Hepatocyte (in vitro differentiated cells): ENCODE measurements around the gene MOG. TPM values are rescaled to one million over a fixed set of nuclear protein-coding genes. Genes with fewer than 3 reads are reported as not detected.

Source experiments
- DNase-seq: peaks from one replicate; pipeline ENCODE4 v3.0.0-alpha.2; 2016; ENCODE audit warnings: low spot score
- H2AFZ ChIP-seq: fragments of 200-600 bp; sonication (generic); 2 replicates; pipeline ENCODE4 v1.6.0; 2016; ENCODE audit warnings: antibody characterized with exemption, mild to moderate bottlenecking
- H3K27ac ChIP-seq: fragments of 200-600 bp; sonication (generic); 2 replicates; pipeline ENCODE4 v1.5.1; 2016; ENCODE audit warnings: mild to moderate bottlenecking
- H3K27me3 ChIP-seq: fragments of 200-600 bp; sonication (generic); 2 replicates; pipeline ENCODE4 v1.6.1; 2016
- H3K36me3 ChIP-seq: fragments of 200-600 bp; sonication (generic); replicated peaks from 2 replicates; pipeline ENCODE4 v1.5.1; 2016; ENCODE audit warnings: low read depth; ENCODE audit not compliant: insufficient read depth
- H3K4me1 ChIP-seq: fragments of 200-600 bp; sonication (generic); 2 replicates; pipeline ENCODE4 v1.5.1; 2016; ENCODE audit warnings: mild to moderate bottlenecking, moderate library complexity; ENCODE audit not compliant: insufficient read depth
- H3K4me2 ChIP-seq: fragments of 200-600 bp; sonication (generic); 2 replicates; pipeline ENCODE4 v1.6.0; 2016
- H3K4me3 ChIP-seq: fragments of 200-600 bp; sonication (generic); 2 replicates; pipeline ENCODE4 v1.5.1; 2016; ENCODE audit warnings: mild to moderate bottlenecking
- H3K79me2 ChIP-seq: fragments of 200-600 bp; sonication (generic); 2 replicates; pipeline ENCODE4 v1.6.0; 2017; ENCODE audit warnings: mild to moderate bottlenecking
- H3K9me2 ChIP-seq: fragments of 200-600 bp; sonication (generic); replicated peaks from 2 replicates; pipeline ENCODE4 v1.6.0; 2017; ENCODE audit warnings: mild to moderate bottlenecking; ENCODE audit not compliant: insufficient read depth
- H3K9me3 ChIP-seq: fragments of 200-600 bp; sonication (generic); 2 replicates; pipeline ENCODE4 v1.5.1; 2016; ENCODE audit warnings: low read depth, mild to moderate bottlenecking
- H4K20me1 ChIP-seq: fragments of 200-600 bp; sonication (generic); 2 replicates; pipeline ENCODE4 v1.6.0; 2016; ENCODE audit warnings: mild to moderate bottlenecking; ENCODE audit not compliant: insufficient read depth, poor library complexity, severe bottlenecking
- CTCF ChIP-seq: fragments of 200-600 bp; sonication (generic); IDR thresholded peaks from 2 replicates; pipeline ENCODE4 v1.5.1; 2016; ENCODE audit warnings: antibody characterized with exemption, mild to moderate bottlenecking; ENCODE audit not compliant: poor library complexity
- EZH2 ChIP-seq: fragments of 200-600 bp; sonication (generic); IDR thresholded peaks from 2 replicates; pipeline ENCODE4 v1.6.1; 2016; ENCODE audit warnings: antibody characterized with exemption, mild to moderate bottlenecking, borderline replicate concordance
- EZH2phosphoT487 ChIP-seq: fragments of 200-600 bp; sonication (generic); IDR thresholded peaks from one replicate; pipeline ENCODE4 v1.6.1; 2018; ENCODE audit warnings: antibody characterized with exemption, mild to moderate bottlenecking, low read depth, moderate library complexity; ENCODE audit not compliant: unreplicated experiment, severe bottlenecking
- WGBS: methylation state at CpG from one replicate; pipeline ENCODE4 v1.1.6; 2016; ENCODE audit warnings: low lambda C conversion rate; ENCODE audit errors: missing lambda C conversion rate; 5-methylcytosine and 5-hydroxymethylcytosine counted together
- polyA plus RNA-seq: library from polyadenylated mRNA; unstranded; fragments of >200 nt; fragmentation: Nextera tagmentation; extraction: Ambion mirVana; gene quantifications from 2 replicates; pipeline ENCODE4 v1.2.1, GENCODE V29; 2016
- total RNA-seq: library from RNA; depleted of rRNA; stranded (reverse); fragments of >200 nt; gene quantifications from 2 replicates; pipeline ENCODE4 v1.2.3, GENCODE V29; 2014

MOG gene
- total and polyA plus RNA-seq, 2 experiments from 2014 or later, result not detected

GRCh38 chr6:29708432-29709179, 51.7 kb downstream of the MOG start:
- no peak for DNase-seq

GRCh38 chr6:29709188-29709587, 52.3 kb downstream of the MOG start:
- Histone ChIP-seq H3K4me3 (no peak overlapping the region), H2AFZ (no peak overlapping the region), H3K27ac (no peak overlapping the region), H3K9me2 (no peaks in the 10 kb centered on the region), H3K4me1 (no peaks in the 10 kb centered on the region), H3K36me3 (no peaks in the 10 kb centered on the region), H3K9me3 (no peaks in the 10 kb centered on the region), H3K4me2 (no peak overlapping the region), H3K27me3 (peaks cover 41% of the 10 kb centered on the region), H4K20me1 (no peaks in the 10 kb centered on the region), H3K79me2 (no peaks in the 10 kb centered on the region)
- DNase-seq, result no peak
- TF ChIP-seq CTCF (no peak), EZH2 (no peak), EZH2phosphoT487 (no peak)
- 72% methylated on average over 4 of the region's 4 CpGs for WGBS

More at GRCh38 chr6:29708432-29709179, 51.7 kb downstream of the MOG start:
- Histone ChIP-seq H3K4me2 (no peak overlapping the region), H3K4me1 (no peaks in the 10 kb centered on the region), H3K27me3 (peaks cover 41% of the 10 kb centered on the region), H3K36me3 (no peaks in the 10 kb centered on the region), H3K79me2 (no peaks in the 10 kb centered on the region), H2AFZ (no peak overlapping the region), H3K4me3 (no peak overlapping the region), H3K9me3 (no peaks in the 10 kb centered on the region), H3K27ac (no peak overlapping the region), H4K20me1 (no peaks in the 10 kb centered on the region), H3K9me2 (no peaks in the 10 kb centered on the region)
- TF ChIP-seq EZH2phosphoT487, result no peak
- TF ChIP-seq EZH2, result no peak
- no peak for TF ChIP-seq CTCF
- WGBS, result 79% methylated on average over 11 of the region's 11 CpGs

DNA sequence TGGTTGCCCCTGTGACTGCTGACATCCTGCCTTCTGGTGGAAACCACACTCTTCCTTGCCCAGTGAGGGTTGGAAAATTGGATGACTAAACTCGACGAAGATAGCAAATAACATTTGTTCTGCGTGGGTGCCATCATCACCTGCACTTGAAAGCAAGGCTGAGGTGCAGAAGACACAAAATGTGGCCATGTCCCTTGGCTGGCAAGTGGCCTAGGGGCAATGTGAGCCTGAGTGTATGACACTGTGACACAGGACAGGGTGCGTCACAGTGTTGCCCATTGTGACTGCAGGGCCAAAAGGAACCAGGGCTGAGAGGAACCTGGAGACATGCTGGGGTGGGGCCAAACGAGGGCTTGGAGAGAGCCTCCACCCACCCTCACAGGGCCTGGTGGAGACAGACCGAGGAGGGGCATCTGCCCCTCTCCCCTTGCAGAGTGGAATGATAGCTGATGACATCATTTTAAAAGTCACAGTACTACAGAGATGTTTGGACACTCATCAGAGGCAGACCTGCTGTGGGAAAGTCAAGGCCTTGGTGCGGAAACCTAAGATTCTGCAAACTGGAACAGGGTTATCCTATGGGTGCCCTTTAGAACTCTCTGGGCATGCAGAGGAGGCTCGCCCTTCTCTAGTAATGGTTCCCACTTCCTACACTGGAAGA, 53.5 kb downstream of the MOG start:
- Histone ChIP-seq H3K9me3 (no peaks in the 10 kb centered on the region), H3K27me3 (peaks cover 42% of the 10 kb centered on the region), H3K4me2 (no peak overlapping the region), H3K4me3 (no peak overlapping the region), H3K36me3 (no peaks in the 10 kb centered on the region), H4K20me1 (no peaks in the 10 kb centered on the region), H3K9me2 (no peaks in the 10 kb centered on the region), H3K27ac (no peak overlapping the region), H3K4me1 (no peaks in the 10 kb centered on the region), H2AFZ (no peak overlapping the region), H3K79me2 (no peaks in the 10 kb centered on the region)
- DNase-seq, result no peak
- WGBS, result 89% methylated on average over 8 of the region's 8 CpGs
- TF ChIP-seq CTCF (no peak), EZH2 (no peak), EZH2phosphoT487 (no peak)
